AG04450 (cell line): ENCODE data around the gene FBXW7. TPM values are rescaled to one million over a fixed set of nuclear protein-coding genes. Genes with fewer than 3 reads are reported as not detected.

Experiments used
- CTCF ChIA-PET: fragments of 300-600, 350-600 bp; formaldehyde crosslinking; extraction: SDS; loops from one replicate; lab custom pipeline; 2022; ENCODE audit warnings: antibody characterized with exemption, inconsistent platforms; lab: Charles Lee
- POLR2A ChIA-PET: fragments of 350-600 bp; formaldehyde crosslinking; extraction: SDS; loops from one replicate; lab custom pipeline; 2021; ENCODE audit warnings: antibody characterized with exemption, inconsistent platforms; lab: Yijun Ruan, JAX
- DNase-seq: peaks from one replicate; pipeline ENCODE4 v3.0.0-alpha.2; 2011; ENCODE audit warnings: low read depth, low spot score
- H3K27ac ChIP-seq: one replicate; pipeline ENCODE4 v1.5.1; 2012; ENCODE audit warnings: low read depth, low read length, control low read depth
- H3K27me3 ChIP-seq: one replicate; pipeline ENCODE4 v1.6.0; 2012; ENCODE audit warnings: low read length; ENCODE audit not compliant: control insufficient read depth, insufficient read depth
- H3K4me3 ChIP-seq: 2 replicates; pipeline ENCODE4 v1.5.1; 2011; ENCODE audit warnings: mild to moderate bottlenecking, low read depth, low read length, control low read depth
- H3K9me3 ChIP-seq: 2 replicates; pipeline ENCODE4 v1.5.1; 2012; ENCODE audit warnings: low read length; ENCODE audit not compliant: control insufficient read depth, insufficient read depth
- CTCF ChIP-seq: IDR thresholded peaks from 2 replicates; pipeline ENCODE4 v1.5.1; 2011; ENCODE audit warnings: low read depth, low read length, control low read depth, inconsistent platforms
- polyA plus RNA-seq: library from polyadenylated mRNA; depleted of rRNA; stranded (reverse); fragments of >200 nt; gene quantifications from 2 replicates; pipeline ENCODE4 v1.2.3, GENCODE V29; 2011

The FBXW7 gene
- polyA plus RNA-seq, 1 experiment, result 16.3 TPM

DNA sequence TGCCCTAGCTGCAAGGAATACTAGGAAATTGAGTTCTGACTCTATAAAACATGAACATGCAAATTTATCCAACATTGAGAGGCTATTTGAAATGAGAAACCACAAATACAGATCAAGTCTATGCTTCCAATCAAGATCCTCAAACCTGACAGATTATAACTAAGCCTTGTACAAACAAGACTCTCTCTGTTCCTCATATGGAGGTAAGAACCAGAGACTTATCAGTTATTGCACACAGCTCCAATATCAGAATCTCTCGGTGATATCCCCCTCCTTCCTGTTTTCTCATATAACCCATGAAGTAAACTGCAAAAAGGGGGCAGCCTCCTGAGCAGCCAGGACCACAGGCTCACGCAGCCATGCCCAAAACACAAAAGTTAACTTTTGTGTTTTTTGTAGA lies 36.5 kb downstream of the FBXW7 start:
- DNase-seq, result no peak
- Histone ChIP-seq H3K27ac (no peak overlapping the region), H3K9me3 (no peaks in the 10 kb centered on the region), H3K27me3 (no peaks in the 10 kb centered on the region), H3K4me3 (no peak overlapping the region)
- ChIA-PET CTCF (interaction anchor here (0.7 to 8.1 kb wide), 11 partner anchors 10 to 628 kb away, joined by 3 to 270 read pairs (median 4); no protein-coding TSS in a partner anchor), POLR2A (no interaction called here)
- no peak for TF ChIP-seq CTCF

- no peaks in the 10 kb centered on the region for H3K27me3 ChIP-seq
- H3K4me3 ChIP-seq, result no peak overlapping the region
- ChIA-PET CTCF (no interaction called here), POLR2A (no interaction called here)
- DNase-seq, result no peak
- no peak for TF ChIP-seq CTCF
- no peak overlapping the region for H3K27ac ChIP-seq
- H3K9me3 ChIP-seq, result no peaks in the 10 kb centered on the region
These were observed 41.9 kb downstream of the FBXW7 start for GRCh38 chr4:152494020-152494419.

GRCh38 chr4:152488246-152488645 lies 47.6 kb downstream of the FBXW7 start:
- ChIA-PET POLR2A (no interaction called here), CTCF (interaction anchor here (0.7 to 4.0 kb wide), 2 partner anchors 13 to 640 kb away, joined by 3 to 34 read pairs; no protein-coding TSS in a partner anchor)
- H3K27me3 ChIP-seq, result no peaks in the 10 kb centered on the region
- no peak for TF ChIP-seq CTCF
- H3K9me3 ChIP-seq, result no peaks in the 10 kb centered on the region
- no peak overlapping the region for H3K4me3 ChIP-seq
- DNase-seq, result no peak
- no peak overlapping the region for H3K27ac ChIP-seq

- no peak for DNase-seq
- Histone ChIP-seq H3K27me3 (no peaks in the 10 kb centered on the region), H3K4me3 (no peak overlapping the region), H3K27ac (no peak overlapping the region), H3K9me3 (no peaks in the 10 kb centered on the region)
- CTCF ChIA-PET, result interaction anchor here (0.5 to 4.0 kb wide), 3 partner anchors 13 to 90 kb away, joined by 3 to 34 read pairs (median 3); no protein-coding TSS in a partner anchor
- POLR2A ChIA-PET, result interaction anchor here (0.6 kb wide), 1 partner anchor 79 kb away, joined by 3 read pairs; no protein-coding TSS in a partner anchor
- TF ChIP-seq CTCF, result no peak
These were observed 49.2 kb downstream of the FBXW7 start for GRCh38 chr4:152486429-152487389.
